GM23338 (cell line): ENCODE results near the gene PGC. TPM values are rescaled to one million over a fixed set of nuclear protein-coding genes. Genes with fewer than 3 reads are reported as not detected.

ENCODE experiments used
- ATAC-seq: fragments of 200-7000 bp; cut with Tn5 transposase; 3 replicates; pipeline ENCODE4 v1.9.1; 2020
- DNase-seq: peaks from one replicate; pipeline ENCODE4 v3.0.0-alpha.2; 2015; ENCODE audit warnings: low spot score
- H2AFZ ChIP-seq: fragments of 200-600 bp; sonication (generic); 2 replicates; pipeline ENCODE4 v1.8.0; 2016; ENCODE audit warnings: antibody characterized with exemption, mild to moderate bottlenecking, moderate library complexity
- H3F3A ChIP-seq: fragments of 200-600 bp; sonication (generic); replicated peaks from 2 replicates; pipeline ENCODE4 v1.8.0; 2017; ENCODE audit warnings: antibody characterized with exemption, mixed run types, low read depth
- H3K27ac ChIP-seq: fragments of 200-600 bp; sonication (generic); 2 replicates; pipeline ENCODE4 v1.6.1; 2016; ENCODE audit warnings: low read depth
- H3K27me3 ChIP-seq: fragments of 200-600 bp; sonication (generic); 2 replicates; pipeline ENCODE4 v1.8.0; 2016; ENCODE audit warnings: mild to moderate bottlenecking, mixed run types, moderate library complexity; ENCODE audit not compliant: insufficient read depth
- H3K36me3 ChIP-seq: fragments of 200-600 bp; sonication (generic); 2 replicates; pipeline ENCODE4 v1.8.0; 2016; ENCODE audit warnings: mild to moderate bottlenecking; ENCODE audit not compliant: insufficient read depth
- H3K4me1 ChIP-seq: fragments of 200-600 bp; sonication (generic); 2 replicates; pipeline ENCODE4 v1.8.0; 2016; ENCODE audit warnings: mild to moderate bottlenecking, moderate library complexity; ENCODE audit not compliant: insufficient read depth
- H3K4me2 ChIP-seq: fragments of 200-600 bp; sonication (generic); 2 replicates; pipeline ENCODE4 v1.7.1; 2017; ENCODE audit warnings: mixed run types
- H3K4me3 ChIP-seq: fragments of 200-600 bp; sonication (generic); 2 replicates; pipeline ENCODE4 v1.6.1; 2016; ENCODE audit warnings: mixed run types
- H3K79me2 ChIP-seq: fragments of 200-600 bp; sonication (generic); replicated peaks from 2 replicates; pipeline ENCODE4 v1.8.0; 2017; ENCODE audit warnings: mild to moderate bottlenecking; ENCODE audit not compliant: insufficient read depth
- H3K9me2 ChIP-seq: fragments of 200-600 bp; sonication (generic); 2 replicates; pipeline ENCODE4 v1.8.0; 2017; ENCODE audit not compliant: insufficient read depth
- H4K20me1 ChIP-seq: fragments of 200-600 bp; sonication (generic); replicated peaks from 2 replicates; pipeline ENCODE4 v1.8.0; 2017; ENCODE audit warnings: mild to moderate bottlenecking; ENCODE audit not compliant: insufficient read depth
- H3K27ac Mint-ChIP-seq: 2 replicates; pipeline ENCODE4 v1.8.0; 2020; ENCODE audit warnings: inconsistent platforms, mild to moderate bottlenecking, moderate library complexity, mixed read lengths
- H3K27me3 Mint-ChIP-seq: 3 replicates; pipeline ENCODE4 v1.8.0; 2022; ENCODE audit warnings: low read depth, mild to moderate bottlenecking, moderate library complexity, mixed read lengths, inconsistent platforms; ENCODE audit not compliant: insufficient read depth, poor library complexity
- H3K36me3 Mint-ChIP-seq: 3 replicates; pipeline ENCODE4 v1.8.0; 2021; ENCODE audit warnings: low read depth, mild to moderate bottlenecking, inconsistent platforms, moderate library complexity, mixed read lengths
- H3K4me1 Mint-ChIP-seq: 3 replicates; pipeline ENCODE4 v1.8.0; 2020; ENCODE audit warnings: mild to moderate bottlenecking, inconsistent platforms, mixed read lengths
- H3K4me3 Mint-ChIP-seq: 3 replicates; pipeline ENCODE4 v1.8.0; 2021; ENCODE audit warnings: moderate library complexity, mild to moderate bottlenecking, inconsistent platforms, mixed read lengths
- H3K9me3 Mint-ChIP-seq: 3 replicates; pipeline ENCODE4 v1.8.0; 2020; ENCODE audit warnings: moderate library complexity, mild to moderate bottlenecking, inconsistent platforms, mixed read lengths
- CREB1 ChIP-seq: fragments of 250-450 bp; sonication (Bioruptor Pico); IDR thresholded peaks from 2 replicates; pipeline ENCODE4 v1.5.0; 2020; ENCODE audit warnings: low read depth, mild to moderate bottlenecking, moderate library complexity
- EZH2 ChIP-seq: fragments of 200-600 bp; sonication (generic); IDR thresholded peaks from one replicate; pipeline ENCODE4 v1.8.0; 2017; ENCODE audit warnings: antibody characterized with exemption, mild to moderate bottlenecking, low read depth; ENCODE audit not compliant: unreplicated experiment
- NANOG ChIP-seq: IDR thresholded peaks from 2 replicates; pipeline ENCODE4 v1.6.1; 2016; ENCODE audit warnings: antibody characterized with exemption, borderline replicate concordance
- STAT1 ChIP-seq: IDR thresholded peaks from one replicate; pipeline ENCODE4 v1.6.1; 2016; ENCODE audit warnings: antibody characterized with exemption; ENCODE audit not compliant: unreplicated experiment
- ZNF114 ChIP-seq: fragments of 250-450 bp; sonication (Bioruptor Pico); IDR thresholded peaks from 2 replicates; pipeline ENCODE4 v1.5.0; 2020; ENCODE audit warnings: mild to moderate bottlenecking, moderate library complexity
- polyA plus RNA-seq: library from polyadenylated mRNA; unstranded; fragments of >200 nt; fragmentation: Nextera tagmentation; extraction: Ambion mirVana; gene quantifications from 2 replicates; pipeline ENCODE4 v1.2.1, GENCODE V29; 2016
- total RNA-seq: library from RNA; depleted of rRNA; stranded (reverse); fragments of >200 nt; shearing (Covaris generic); gene quantifications from 2 replicates; pipeline ENCODE4 v1.2.3, GENCODE V29; 2014
- TF ChIP-seq, protein P1 (sequence below): IDR thresholded peaks from 2 replicates; pipeline ENCODE4 v1.6.1; 2016; ENCODE audit warnings: antibody characterized with exemption

Gene PGC
- total and polyA plus RNA-seq, 2 experiments from 2014 or later, result not detected

- H3K4me1 Mint-ChIP-seq, result peaks cover 28% of the 10 kb centered on the region
- H3K4me1 ChIP-seq, result peaks cover 29% of the 10 kb centered on the region
- ATAC-seq, result no peak
- H3K36me3 ChIP-seq, result no peaks in the 10 kb centered on the region
- no peaks in the 10 kb centered on the region; the same call in 1 of the 2 replicates for H4K20me1 ChIP-seq
- peak overlapping the region; percentile 96; the same call in 1 of the 2 replicates for H2AFZ ChIP-seq
- no peak overlapping the region for H3K27ac Mint-ChIP-seq
- no peaks in the 10 kb centered on the region for H3K9me2 ChIP-seq
- H3K4me3 Mint-ChIP-seq, result peak overlapping the region; percentile 88
- 0 out of 2 replicates have a peak, but pooled peaks cover 7% of the 10 kb centered on the region for H3K79me2 ChIP-seq
- H3K4me2 ChIP-seq, result peak overlapping the region; percentile 98
- H3K36me3 Mint-ChIP-seq, result no peaks in the 10 kb centered on the region; the same call in 2 of the 3 replicates
- peaks cover 52% of the 10 kb centered on the region for H3K27me3 Mint-ChIP-seq
- peaks cover 5% of the 10 kb centered on the region for H3F3A ChIP-seq
- H3K27me3 ChIP-seq, result peaks cover 64% of the 10 kb centered on the region
- TF ChIP-seq ZNF114 (no peak), EZH2 (peak; percentile 4)
- no peaks in the 10 kb centered on the region for H3K9me3 Mint-ChIP-seq
- no peak for DNase-seq
- no peak overlapping the region for H3K27ac ChIP-seq
- peak overlapping the region; percentile 87 for H3K4me3 ChIP-seq
Observed at GRCh38 chr6:41781366-41781730, 34.2 kb upstream of the PGC start.

DNA sequence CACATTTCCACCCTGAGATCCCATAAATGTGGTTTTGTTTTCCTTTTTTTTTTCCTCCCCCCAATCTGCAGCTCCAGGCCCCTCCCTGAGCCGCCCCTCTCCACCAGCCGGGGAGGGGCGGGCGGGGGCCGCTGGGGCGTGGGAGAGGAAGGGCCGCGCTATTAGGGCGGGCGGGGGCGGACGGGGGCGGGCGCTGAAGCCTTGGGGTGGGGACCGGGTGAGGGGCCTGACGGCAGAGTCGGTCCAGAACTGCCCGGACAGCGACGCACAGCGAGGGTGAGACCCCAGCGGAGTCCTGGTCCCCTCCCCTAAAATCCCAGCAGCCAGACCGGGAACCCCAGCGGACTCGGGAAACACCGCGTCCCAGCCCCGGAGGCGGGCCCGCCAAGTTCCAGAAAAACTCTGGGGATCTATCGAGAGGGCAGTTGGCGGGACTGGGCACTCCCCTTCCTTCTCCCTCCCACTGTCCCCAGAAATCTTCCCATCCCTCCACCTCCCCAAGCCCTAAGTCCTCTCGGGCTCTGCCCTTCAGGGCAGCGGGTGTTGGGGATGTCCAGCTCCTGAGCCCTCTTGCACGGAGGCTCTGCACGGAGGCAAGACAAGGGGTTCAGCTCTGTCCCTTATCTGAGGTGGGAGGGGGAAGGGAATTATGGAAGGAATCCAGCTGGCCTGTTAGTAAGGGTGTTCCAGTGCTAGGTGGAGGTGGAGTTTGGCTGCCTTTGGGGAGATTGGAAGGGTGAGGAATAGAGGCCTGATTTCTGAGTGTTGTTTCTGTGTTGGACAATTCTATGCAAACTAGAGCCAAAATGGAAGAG, 33.6 kb upstream of the PGC start, which contains the start of gene PRICKLE4:
Gene PRICKLE4, plus strand, starts transcription at position 232 of the 815 bp plus-strand sequence. CDS start 2,692 bp downstream, outside the sequence.
- Mint-ChIP-seq H3K27me3 (peaks cover 48% of the 10 kb centered on the region), H3K4me1 (peaks cover 25% of the 10 kb centered on the region), H3K4me3 (peak within 1 kb of the TSS; percentile 88), H3K27ac (0 out of 2 replicates have a peak within 1 kb of the TSS, but pooled peaks have one; percentile 52), H3K9me3 (no peaks in the 10 kb centered on the region), H3K36me3 (no peaks in the 10 kb centered on the region; the same call in 2 of the 3 replicates)
- peak within 1 kb of the TSS; percentile 87 for H3K4me3 ChIP-seq
- H3K4me2 ChIP-seq, result peak within 1 kb of the TSS; percentile 98
- no peak within 1 kb of the TSS for H3K27ac ChIP-seq
- peak within 1 kb of the TSS; percentile 96 for H2AFZ ChIP-seq
- H3K79me2 ChIP-seq, result 0 out of 2 replicates have a peak, but pooled peaks cover 7% of the 10 kb centered on the region
- peaks cover 25% of the 10 kb centered on the region for H3K4me1 ChIP-seq
- TF ChIP-seq, protein P1, sequence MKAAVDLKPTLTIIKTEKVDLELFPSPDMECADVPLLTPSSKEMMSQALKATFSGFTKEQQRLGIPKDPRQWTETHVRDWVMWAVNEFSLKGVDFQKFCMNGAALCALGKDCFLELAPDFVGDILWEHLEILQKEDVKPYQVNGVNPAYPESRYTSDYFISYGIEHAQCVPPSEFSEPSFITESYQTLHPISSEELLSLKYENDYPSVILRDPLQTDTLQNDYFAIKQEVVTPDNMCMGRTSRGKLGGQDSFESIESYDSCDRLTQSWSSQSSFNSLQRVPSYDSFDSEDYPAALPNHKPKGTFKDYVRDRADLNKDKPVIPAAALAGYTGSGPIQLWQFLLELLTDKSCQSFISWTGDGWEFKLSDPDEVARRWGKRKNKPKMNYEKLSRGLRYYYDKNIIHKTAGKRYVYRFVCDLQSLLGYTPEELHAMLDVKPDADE, result no peak
- TF ChIP-seq STAT1 (no peak), NANOG (no peak), EZH2 (peak; percentile 13), CREB1 (CRISPR knock-in tag) (no peak)
- peaks cover 5% of the 10 kb centered on the region for H3F3A ChIP-seq
- ATAC-seq (peak; percentile 32), DNase-seq (peak; percentile 70)
- no peaks in the 10 kb centered on the region for H3K36me3 ChIP-seq
- peaks cover 60% of the 10 kb centered on the region for H3K27me3 ChIP-seq
- no peaks in the 10 kb centered on the region; the same call in 1 of the 2 replicates for H4K20me1 ChIP-seq
- no peaks in the 10 kb centered on the region for H3K9me2 ChIP-seq
